ENCODE measurements around the gene ROBO4.

The ROBO4 gene

DNA sequence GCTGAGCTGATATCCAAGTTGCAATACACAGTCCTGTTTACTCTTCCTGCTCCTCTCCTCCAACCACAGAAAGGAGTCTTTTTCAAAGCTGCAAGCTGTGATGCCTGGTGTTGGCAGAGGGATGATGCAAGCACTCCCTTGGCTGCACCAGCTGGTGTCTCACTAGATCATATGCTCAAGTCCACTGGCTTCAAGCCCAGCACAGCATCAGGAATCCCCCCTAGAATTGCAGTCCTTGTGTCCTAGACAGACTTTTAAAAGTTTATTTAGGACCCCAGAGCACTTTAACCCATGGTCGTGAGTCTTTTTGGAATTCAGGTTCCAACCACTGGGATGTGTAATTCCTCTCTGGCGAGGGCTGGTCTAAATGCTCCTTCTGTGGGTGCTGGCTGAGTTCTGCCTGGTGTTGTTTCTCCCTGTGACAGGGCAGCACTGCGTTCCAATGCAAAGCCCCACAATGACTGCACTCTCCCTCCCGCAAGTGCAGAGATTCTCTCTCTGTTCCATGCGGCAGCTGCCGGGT lies 19.5 kb upstream of the ROBO4 start:
- Histone ChIP-seq H3K27me3 (ENCODE audit: control insufficient read depth, insufficient read depth, low read length) (no peaks in the 10 kb centered on the region), H3K36me3 (ENCODE audit: insufficient read depth, low read length) (no peaks in the 10 kb centered on the region), H3K4me3 (ENCODE audit: low read length) (no peak overlapping the region), H3K4me1 (ENCODE audit: control insufficient read depth, insufficient read depth, low read length) (peaks cover 21% of the 10 kb centered on the region), H3K9me3 (replicated peaks; ENCODE audit: low read length) (no peaks in the 10 kb centered on the region), H3K9ac (ENCODE audit: low read depth, low read length) (no peak overlapping the region), H3K4me2 (ENCODE audit: low read length) (no peak overlapping the region)

DNA sequence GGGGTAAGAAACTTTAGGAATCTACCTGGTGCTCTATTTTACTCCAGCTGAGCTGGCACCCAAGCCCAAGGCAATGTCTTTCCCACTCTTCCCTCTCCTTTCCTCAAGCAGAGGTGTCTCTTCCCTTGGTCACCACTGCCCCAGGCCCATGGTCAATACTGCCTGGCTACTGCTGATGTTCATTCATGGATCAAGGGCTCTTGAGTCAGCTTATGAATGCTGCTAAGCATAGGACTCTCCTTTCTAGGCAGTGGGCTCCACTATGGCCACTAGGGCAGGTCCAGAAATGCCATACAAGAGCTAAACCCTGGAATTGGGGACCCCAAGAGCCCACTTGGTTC lies 18.7 kb upstream of the ROBO4 start:
- Histone ChIP-seq H3K4me3 (ENCODE audit: low read length) (no peak overlapping the region), H3K9ac (ENCODE audit: low read depth, low read length) (no peak overlapping the region), H3K36me3 (ENCODE audit: insufficient read depth, low read length) (no peaks in the 10 kb centered on the region), H3K4me1 (ENCODE audit: control insufficient read depth, insufficient read depth, low read length) (peaks cover 19% of the 10 kb centered on the region), H3K27me3 (ENCODE audit: control insufficient read depth, insufficient read depth, low read length) (no peaks in the 10 kb centered on the region), H3K4me2 (ENCODE audit: low read length) (no peak overlapping the region), H3K9me3 (replicated peaks; ENCODE audit: low read length) (no peaks in the 10 kb centered on the region)

DNA sequence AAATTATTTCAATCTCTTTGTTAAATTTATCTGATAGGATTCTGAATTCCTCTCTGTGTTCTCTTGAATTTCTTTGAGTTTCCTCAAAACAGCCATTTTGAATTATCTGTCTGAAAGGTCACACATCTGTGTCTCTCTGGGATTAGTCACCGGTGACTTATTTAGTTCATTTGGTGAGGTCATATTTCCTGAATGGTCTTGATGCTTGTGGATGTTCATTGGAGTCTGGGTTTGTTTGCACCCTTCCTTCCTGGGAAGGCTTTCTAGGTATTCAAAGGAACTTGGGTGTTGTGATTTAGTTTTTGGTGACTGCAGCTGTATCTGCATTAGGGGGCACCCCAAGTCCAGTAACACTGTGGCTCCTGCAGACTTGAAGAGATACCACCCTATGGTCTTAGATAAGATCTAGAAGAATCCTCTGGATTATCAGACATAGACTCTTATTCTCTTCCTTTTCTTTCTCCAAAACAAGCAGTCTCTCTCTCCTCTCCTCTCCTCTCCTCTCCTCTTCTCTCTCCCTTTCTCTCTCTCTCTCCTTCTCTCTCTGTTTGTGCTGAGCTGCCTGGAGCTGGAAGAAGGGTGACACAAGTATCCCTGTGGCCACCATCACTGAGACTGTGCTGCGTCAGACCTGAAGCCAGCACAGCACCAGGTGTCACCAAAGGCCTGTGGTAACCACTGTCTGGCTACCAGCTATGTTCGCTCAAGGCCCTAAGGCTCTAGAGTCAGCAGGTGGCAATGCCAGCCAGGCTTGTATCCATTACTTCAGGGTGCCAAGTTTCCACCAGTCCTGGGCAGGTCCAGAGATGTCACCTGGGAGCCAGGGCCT lies 18.1 kb upstream of the ROBO4 start:
- Histone ChIP-seq H3K4me1 (ENCODE audit: control insufficient read depth, insufficient read depth, low read length) (peaks cover 13% of the 10 kb centered on the region), H3K4me3 (ENCODE audit: low read length) (no peak overlapping the region), H3K9me3 (replicated peaks; ENCODE audit: low read length) (no peaks in the 10 kb centered on the region), H3K36me3 (ENCODE audit: insufficient read depth, low read length) (no peaks in the 10 kb centered on the region), H3K9ac (ENCODE audit: low read depth, low read length) (no peak overlapping the region), H3K4me2 (ENCODE audit: low read length) (no peak overlapping the region), H3K27me3 (ENCODE audit: control insufficient read depth, insufficient read depth, low read length) (no peaks in the 10 kb centered on the region)

DNA sequence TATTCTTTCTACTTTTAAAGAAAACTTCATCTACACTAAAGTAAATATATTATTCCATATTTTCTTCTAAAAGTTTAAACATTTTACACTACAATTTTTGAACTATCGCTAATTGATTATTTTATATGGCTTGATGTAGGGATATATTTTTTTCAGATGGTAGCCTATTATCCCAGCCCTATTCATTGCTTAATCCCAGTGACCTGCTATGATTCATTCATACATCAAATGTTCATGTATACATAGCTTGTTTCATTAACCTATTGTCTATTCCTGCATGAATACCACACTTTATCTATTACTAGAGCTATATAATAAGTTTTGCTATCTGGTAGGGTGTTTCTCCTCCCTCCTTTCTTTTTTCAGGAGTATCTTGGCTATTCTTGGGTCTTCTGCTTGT lies 5.0 kb upstream of the ROBO4 start:
- H3K36me3 ChIP-seq (ENCODE audit: insufficient read depth, low read length) = no peaks in the 10 kb centered on the region
- H3K4me1 ChIP-seq (ENCODE audit: control insufficient read depth, insufficient read depth, low read length) = peaks cover 40% of the 10 kb centered on the region
- H3K9ac ChIP-seq (ENCODE audit: low read depth, low read length) = no peak overlapping the region
- H3K27me3 ChIP-seq (ENCODE audit: control insufficient read depth, insufficient read depth, low read length) = no peaks in the 10 kb centered on the region
- H3K4me3 ChIP-seq (ENCODE audit: low read length) = no peak overlapping the region
- H3K4me2 ChIP-seq (ENCODE audit: low read length) = no peak overlapping the region
- no peaks in the 10 kb centered on the region for H3K9me3 ChIP-seq (replicated peaks; ENCODE audit: low read length)

DNA sequence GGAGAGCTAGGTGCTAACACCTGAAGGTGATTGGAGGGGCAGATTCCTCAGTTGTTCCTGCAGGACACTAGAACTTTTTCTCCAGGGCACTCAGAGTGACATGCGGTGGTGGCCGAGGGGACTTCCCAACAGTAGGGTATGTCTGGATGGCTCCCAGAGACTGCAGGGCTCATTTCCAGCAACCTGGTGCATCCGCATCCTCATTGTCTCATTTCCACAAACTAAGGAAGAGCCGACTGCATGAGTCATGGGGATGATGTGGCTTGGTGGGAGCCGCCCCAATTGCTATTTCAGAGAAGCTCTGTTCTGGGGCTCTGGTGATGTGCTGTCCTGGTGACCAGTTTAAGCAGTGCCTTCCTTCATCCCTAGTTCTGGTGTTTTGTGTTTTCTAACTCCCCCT lies 2.8 kb upstream of the ROBO4 start:
- Histone ChIP-seq H3K4me2 (ENCODE audit: low read length) (peak overlapping the region; percentile 73), H3K9me3 (replicated peaks; ENCODE audit: low read length) (no peaks in the 10 kb centered on the region), H3K4me1 (ENCODE audit: control insufficient read depth, insufficient read depth, low read length) (peaks cover 58% of the 10 kb centered on the region), H3K4me3 (ENCODE audit: low read length) (peak overlapping the region; percentile 50), H3K9ac (ENCODE audit: low read depth, low read length) (peak overlapping the region; percentile 68), H3K36me3 (ENCODE audit: insufficient read depth, low read length) (no peaks in the 10 kb centered on the region), H3K27me3 (ENCODE audit: control insufficient read depth, insufficient read depth, low read length) (no peaks in the 10 kb centered on the region)

DNA sequence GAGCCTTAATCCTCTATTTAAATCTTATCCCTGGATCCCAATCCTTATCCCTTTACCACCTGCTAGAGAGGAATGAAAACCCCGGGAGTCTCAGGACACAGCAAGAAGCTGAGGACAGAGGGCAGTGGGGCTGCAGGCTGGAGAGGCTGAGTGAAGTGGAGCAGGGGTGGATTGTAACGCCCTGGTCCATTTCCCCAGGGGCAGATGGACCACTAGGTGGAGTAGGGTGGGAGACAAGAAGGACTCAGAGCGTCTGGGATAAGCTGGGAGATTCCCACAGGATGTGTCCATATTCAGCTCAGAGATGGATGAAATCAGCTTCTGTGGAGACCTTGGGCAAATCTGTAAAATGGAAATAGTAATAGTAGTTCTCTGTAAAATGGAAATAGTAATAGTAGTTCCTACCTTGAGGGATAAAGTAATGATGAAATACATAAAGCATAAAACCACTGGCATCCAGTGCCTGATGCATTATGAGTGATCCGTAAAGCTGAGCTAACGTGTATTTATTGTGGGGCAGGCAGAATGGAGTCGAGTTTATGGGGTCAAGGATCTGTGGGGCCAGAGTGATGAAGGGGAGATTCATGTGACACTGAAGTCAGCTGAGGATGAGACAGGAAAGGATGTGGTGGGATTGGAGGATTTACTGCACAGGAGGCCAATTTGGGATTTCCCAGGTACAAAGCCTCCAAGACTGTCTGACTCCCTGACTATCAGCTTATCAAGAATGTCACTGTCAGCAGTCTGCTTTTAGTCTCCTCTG lies 1.9 kb upstream of the ROBO4 start:
- peaks cover 62% of the 10 kb centered on the region for H3K4me1 ChIP-seq (ENCODE audit: control insufficient read depth, insufficient read depth, low read length)
- no peaks in the 10 kb centered on the region for H3K9me3 ChIP-seq (replicated peaks; ENCODE audit: low read length)
- H3K4me2 ChIP-seq (ENCODE audit: low read length) = peak overlapping the region; percentile 73
- peak overlapping the region; percentile 69 for H3K9ac ChIP-seq (ENCODE audit: low read depth, low read length)
- no peaks in the 10 kb centered on the region for H3K36me3 ChIP-seq (ENCODE audit: insufficient read depth, low read length)
- H3K4me3 ChIP-seq (ENCODE audit: low read length) = no peak overlapping the region
- no peaks in the 10 kb centered on the region for H3K27me3 ChIP-seq (ENCODE audit: control insufficient read depth, insufficient read depth, low read length)

DNA sequence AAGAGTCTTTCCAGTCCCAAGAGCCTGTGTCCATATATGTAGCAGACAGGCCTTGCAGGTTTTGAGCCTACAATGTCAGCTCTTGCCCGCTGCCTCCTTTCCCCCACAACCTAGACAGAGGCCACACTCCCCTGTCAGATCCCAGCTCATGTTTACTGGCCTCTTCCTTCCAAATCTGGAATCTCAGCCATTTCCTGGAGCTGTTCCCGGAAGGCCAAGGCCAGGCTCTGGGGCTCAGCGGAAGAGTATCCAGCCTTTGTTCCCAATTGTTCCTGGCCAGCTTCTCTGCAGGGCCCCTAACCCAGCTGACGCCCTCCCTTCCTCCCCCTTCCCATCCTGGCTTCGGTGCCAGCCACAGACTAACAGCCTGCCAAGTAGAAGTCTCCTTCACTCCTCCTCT lies 1.0 kb upstream of the ROBO4 start:
- peak overlapping the region; percentile 58 for H3K4me2 ChIP-seq (ENCODE audit: low read length)
- peaks cover 62% of the 10 kb centered on the region for H3K4me1 ChIP-seq (ENCODE audit: control insufficient read depth, insufficient read depth, low read length)
- H3K9me3 ChIP-seq (replicated peaks; ENCODE audit: low read length) = no peaks in the 10 kb centered on the region
- no peaks in the 10 kb centered on the region for H3K36me3 ChIP-seq (ENCODE audit: insufficient read depth, low read length)
- H3K27me3 ChIP-seq (ENCODE audit: control insufficient read depth, insufficient read depth, low read length) = no peaks in the 10 kb centered on the region
- H3K9ac ChIP-seq (ENCODE audit: low read depth, low read length) = peak overlapping the region; percentile 69
- peak overlapping the region; percentile 16 for H3K4me3 ChIP-seq (ENCODE audit: low read length)

DNA sequence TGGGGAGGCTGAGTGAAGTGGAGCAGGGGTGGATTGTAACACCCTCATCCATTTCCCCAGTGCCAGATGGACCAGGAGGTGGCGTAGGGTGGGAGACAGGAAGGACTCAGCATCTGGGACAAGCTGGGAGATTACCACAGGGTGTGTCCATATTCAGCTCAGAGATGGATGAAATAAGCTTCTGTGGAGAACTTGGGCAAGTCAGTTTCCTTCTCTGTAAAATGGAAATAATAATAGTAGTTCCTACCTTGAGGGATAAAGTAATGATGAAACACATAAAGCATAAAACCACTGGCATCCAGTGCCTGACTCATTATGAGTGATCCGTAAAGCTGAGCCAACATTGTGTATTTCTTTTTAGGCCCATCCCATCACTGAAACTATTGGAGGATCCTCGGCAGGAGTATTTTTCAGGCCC lies 607 bp upstream of the ROBO4 start:
- Histone ChIP-seq H3K9ac (ENCODE audit: low read depth, low read length) (peak overlapping the region; percentile 76), H3K36me3 (ENCODE audit: insufficient read depth, low read length) (no peaks in the 10 kb centered on the region), H3K4me2 (ENCODE audit: low read length) (peak overlapping the region; percentile 74), H3K9me3 (replicated peaks; ENCODE audit: low read length) (no peaks in the 10 kb centered on the region), H3K27me3 (ENCODE audit: control insufficient read depth, insufficient read depth, low read length) (no peaks in the 10 kb centered on the region), H3K4me3 (ENCODE audit: low read length) (peak overlapping the region; percentile 15), H3K4me1 (ENCODE audit: control insufficient read depth, insufficient read depth, low read length) (peaks cover 62% of the 10 kb centered on the region)

DNA sequence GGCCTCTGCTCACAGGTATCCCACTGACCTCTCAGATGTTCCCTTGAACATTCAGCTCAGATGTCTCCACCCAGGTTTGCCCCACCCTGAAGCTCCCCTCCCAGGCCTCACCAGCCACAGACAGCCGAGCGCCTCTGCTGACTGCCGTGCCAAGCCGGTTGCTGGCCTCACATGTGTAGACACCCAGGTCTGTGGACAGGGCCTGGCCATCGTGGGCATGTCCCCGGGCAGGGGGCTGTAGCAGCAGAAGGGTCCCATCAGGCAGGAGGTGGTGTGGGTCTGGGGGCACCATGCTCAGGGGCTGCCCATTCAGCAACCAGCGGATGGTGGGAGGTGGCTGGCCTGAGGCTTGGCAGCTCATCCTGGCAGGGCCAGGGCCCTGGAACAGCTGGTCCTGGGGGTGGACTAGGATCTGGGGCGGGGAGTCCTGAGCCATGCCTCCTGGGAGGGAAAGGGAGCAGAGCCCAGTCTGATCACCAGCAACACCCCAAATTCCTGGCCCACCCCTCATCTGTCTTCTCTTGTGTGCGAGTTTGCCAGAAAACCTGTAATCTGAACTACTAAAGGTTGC lies 759 bp downstream of the ROBO4 start:
- peak overlapping the region; percentile 60 for H3K4me3 ChIP-seq (ENCODE audit: low read length)
- H3K27me3 ChIP-seq (ENCODE audit: control insufficient read depth, insufficient read depth, low read length) = no peaks in the 10 kb centered on the region
- H3K4me2 ChIP-seq (ENCODE audit: low read length) = peak overlapping the region; percentile 74
- peak overlapping the region; percentile 76 for H3K9ac ChIP-seq (ENCODE audit: low read depth, low read length)
- no peaks in the 10 kb centered on the region for H3K36me3 ChIP-seq (ENCODE audit: insufficient read depth, low read length)
- peaks cover 60% of the 10 kb centered on the region for H3K4me1 ChIP-seq (ENCODE audit: control insufficient read depth, insufficient read depth, low read length)
- no peaks in the 10 kb centered on the region for H3K9me3 ChIP-seq (replicated peaks; ENCODE audit: low read length)

DNA sequence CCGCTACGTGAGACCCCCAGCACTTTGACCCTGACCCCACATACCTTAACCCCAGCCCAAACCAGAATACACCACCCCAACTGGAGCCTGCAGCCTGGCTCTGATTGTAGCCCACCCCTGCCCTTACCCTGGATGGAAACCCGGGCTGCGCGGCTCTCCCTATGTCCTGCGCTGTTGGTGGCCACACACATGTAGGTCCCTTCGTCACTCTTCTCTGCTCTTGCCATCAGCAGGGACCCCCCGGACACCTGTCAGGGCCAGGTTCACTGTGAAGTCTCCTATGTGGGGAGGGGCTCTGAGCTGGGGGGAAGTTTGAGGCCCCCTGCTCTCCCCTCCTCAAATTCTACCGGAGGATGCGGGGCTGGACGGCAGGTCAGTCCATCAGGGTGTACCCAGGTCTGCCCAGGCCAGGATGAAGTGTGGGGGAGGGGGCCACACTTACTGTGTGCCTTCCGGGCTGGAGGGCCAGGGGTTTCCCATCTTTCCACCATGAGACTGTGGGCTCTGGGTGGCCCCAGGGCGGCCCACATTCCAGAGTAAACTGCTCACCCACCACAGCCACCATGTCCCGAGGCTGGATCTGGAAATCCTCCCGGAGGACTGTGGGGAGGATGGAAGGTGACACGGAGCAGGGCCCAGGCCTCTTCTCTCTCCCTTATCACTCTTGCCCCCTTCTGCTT lies 1.5 kb downstream of the ROBO4 start:
- no peaks in the 10 kb centered on the region for H3K27me3 ChIP-seq (ENCODE audit: control insufficient read depth, insufficient read depth, low read length)
- no peaks in the 10 kb centered on the region for H3K36me3 ChIP-seq (ENCODE audit: insufficient read depth, low read length)
- H3K9me3 ChIP-seq (replicated peaks; ENCODE audit: low read length) = no peaks in the 10 kb centered on the region
- peaks cover 56% of the 10 kb centered on the region for H3K4me1 ChIP-seq (ENCODE audit: control insufficient read depth, insufficient read depth, low read length)
- peak overlapping the region; percentile 60 for H3K4me3 ChIP-seq (ENCODE audit: low read length)
- peak overlapping the region; percentile 76 for H3K9ac ChIP-seq (ENCODE audit: low read depth, low read length)
- H3K4me2 ChIP-seq (ENCODE audit: low read length) = peak overlapping the region; percentile 74

DNA sequence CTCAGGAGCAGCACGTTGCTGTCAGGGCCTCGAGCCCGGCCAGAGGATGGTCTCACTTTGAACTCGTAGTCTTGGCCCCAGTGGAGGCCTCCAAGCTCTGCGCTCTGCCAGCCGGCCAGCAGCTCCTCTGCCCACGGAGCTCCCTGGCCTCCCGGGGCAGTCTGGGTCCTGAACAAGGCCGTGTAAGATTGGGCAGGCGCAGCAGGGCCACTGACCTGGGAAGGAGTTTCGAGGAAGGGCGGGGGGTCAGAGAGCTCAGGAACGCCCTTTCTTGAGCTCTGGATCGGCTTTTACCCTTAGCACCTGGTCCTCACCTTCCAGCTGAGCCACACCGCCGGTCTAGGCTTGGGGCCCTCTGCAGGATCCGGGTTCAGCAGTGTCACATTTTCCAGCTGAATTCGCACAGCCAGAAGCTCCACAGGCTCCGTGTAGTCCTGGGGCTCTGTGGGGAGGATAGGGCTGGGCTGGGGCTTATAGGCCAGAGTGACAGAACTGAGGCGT lies 2.1 kb downstream of the ROBO4 start:
- H3K4me3 ChIP-seq (ENCODE audit: low read length) = no peak overlapping the region
- H3K27me3 ChIP-seq (ENCODE audit: control insufficient read depth, insufficient read depth, low read length) = no peaks in the 10 kb centered on the region
- no peaks in the 10 kb centered on the region for H3K9me3 ChIP-seq (replicated peaks; ENCODE audit: low read length)
- H3K4me2 ChIP-seq (ENCODE audit: low read length) = no peak overlapping the region
- H3K4me1 ChIP-seq (ENCODE audit: control insufficient read depth, insufficient read depth, low read length) = peaks cover 49% of the 10 kb centered on the region
- no peak overlapping the region for H3K9ac ChIP-seq (ENCODE audit: low read depth, low read length)
- no peaks in the 10 kb centered on the region for H3K36me3 ChIP-seq (ENCODE audit: insufficient read depth, low read length)

Measured in skeletal muscle satellite cell (primary cell).